Stomach (tissue), 9 donors: ENCODE measurements around the gene PLXNA2. TPM values are rescaled to one million over a fixed set of nuclear protein-coding genes. Genes with fewer than 3 reads are reported as not detected.

Source experiments
- DNase-seq, 2 donors: peaks; one replicate each; pipeline versions ENCODE4 v3.0.0 to v3.0.0-alpha.2; 2013 to 2019
- H3K27ac ChIP-seq, 5 donors: fragments of 200-600 bp in 4 of 5; sonication (generic) in 4 of 5; one replicate each; pipeline ENCODE4 v1.5.1; 2013 to 2019; ENCODE audit warnings: mild to moderate bottlenecking in 1 of 5, moderate library complexity in 1 of 5
- H3K27me3 ChIP-seq, 3 donors: fragments of 200-600 bp; sonication (generic); one replicate each; pipeline ENCODE4 v1.5.1; 2017 to 2019; ENCODE audit warnings: mixed run types in 1 of 3
- H3K36me3 ChIP-seq, 4 donors: fragments of 200-600 bp; sonication (generic); 1 replicate in 3 of 4; 2 replicates in 1 of 4; pipeline ENCODE4 v1.5.1; 2016 to 2019
- H3K4me1 ChIP-seq, 4 donors: fragments of 200-600 bp; sonication (generic); one replicate each; pipeline ENCODE4 v1.5.1; 2016 to 2019
- H3K4me3 ChIP-seq, 4 donors: fragments of 200-600 bp; sonication (generic) in 3 of 4; one replicate each; pipeline ENCODE4 v1.5.1; 2016 to 2019; ENCODE audit warnings: mild to moderate bottlenecking in 1 of 4
- H3K9me3 ChIP-seq, 4 donors: fragments of 200-600 bp; sonication (generic); one replicate each; pipeline ENCODE4 v1.5.1; 2016 to 2019
- EP300 ChIP-seq: sonication (generic); formaldehyde crosslinking; IDR thresholded peaks from one replicate; pipeline ENCODE4 v1.6.1; 2017; ENCODE audit warnings: antibody characterized with exemption
- POLR2A ChIP-seq, 4 donors: fragments of 450-650 bp; IDR thresholded peaks; one replicate each; pipeline ENCODE4 v1.6.1; 2016; ENCODE audit warnings: antibody characterized with exemption in 4 of 4, control low read depth in 2 of 4, mild to moderate bottlenecking in 1 of 4, moderate library complexity in 1 of 4
- POLR2AphosphoS5 ChIP-seq, 3 donors: sonication (generic); formaldehyde crosslinking; IDR thresholded peaks; one replicate each; pipeline ENCODE4 v1.6.1; 2016; ENCODE audit warnings: antibody characterized with exemption in 3 of 3
- WGBS, 5 donors: extraction: QIAGEN DNeasy Blood & Tissue Kit in 3 of 5; methylation state at CpG; one replicate each; pipeline versions ENCODE4 v1.1.5 to v1.1.7; 2013 to 2018; 5-methylcytosine and 5-hydroxymethylcytosine counted together
- intact Hi-C: fragments of 100-400 bp; cut with DNase I; formaldehyde crosslinking; loops from one replicate; pipeline ENCODE4 v1.15.1; 2023; ENCODE audit warnings: low total_unique reads
- polyA plus RNA-seq, 3 donors: library from polyadenylated mRNA; stranded (reverse); fragments of 200-250 nt; gene quantifications; one replicate each; pipeline ENCODE4 v1.2.3, GENCODE V29; 2013
- total RNA-seq, 5 donors: library from RNA; depleted of rRNA; stranded (reverse); fragments of >200 nt; gene quantifications; one replicate each; pipeline versions ENCODE4 v1.1.0 to v1.2.3, GENCODE V29; 2014 to 2016
- TF ChIP-seq, protein P1 (sequence below), 7 experiments: fragments of 450-650 bp in 4 of 7; fragments of 200-600 bp in 3 of 7; sonication (generic) in 3 of 7; IDR thresholded peaks; one replicate each; pipeline ENCODE4 v1.5.1; 2016 to 2019; ENCODE audit warnings: antibody characterized with exemption in 7 of 7, control low read depth in 2 of 7, mild to moderate bottlenecking in 1 of 7
- donor health status: healthy with polysubstance abuse.
- donor health status: Bipolar disorder and iron deficiency.
- donor health status: healthy.

PLXNA2 gene
- total and polyA plus RNA-seq, 8 donors = 2.7 to 185 (median 28.7) TPM

- TF ChIP-seq, protein P1, sequence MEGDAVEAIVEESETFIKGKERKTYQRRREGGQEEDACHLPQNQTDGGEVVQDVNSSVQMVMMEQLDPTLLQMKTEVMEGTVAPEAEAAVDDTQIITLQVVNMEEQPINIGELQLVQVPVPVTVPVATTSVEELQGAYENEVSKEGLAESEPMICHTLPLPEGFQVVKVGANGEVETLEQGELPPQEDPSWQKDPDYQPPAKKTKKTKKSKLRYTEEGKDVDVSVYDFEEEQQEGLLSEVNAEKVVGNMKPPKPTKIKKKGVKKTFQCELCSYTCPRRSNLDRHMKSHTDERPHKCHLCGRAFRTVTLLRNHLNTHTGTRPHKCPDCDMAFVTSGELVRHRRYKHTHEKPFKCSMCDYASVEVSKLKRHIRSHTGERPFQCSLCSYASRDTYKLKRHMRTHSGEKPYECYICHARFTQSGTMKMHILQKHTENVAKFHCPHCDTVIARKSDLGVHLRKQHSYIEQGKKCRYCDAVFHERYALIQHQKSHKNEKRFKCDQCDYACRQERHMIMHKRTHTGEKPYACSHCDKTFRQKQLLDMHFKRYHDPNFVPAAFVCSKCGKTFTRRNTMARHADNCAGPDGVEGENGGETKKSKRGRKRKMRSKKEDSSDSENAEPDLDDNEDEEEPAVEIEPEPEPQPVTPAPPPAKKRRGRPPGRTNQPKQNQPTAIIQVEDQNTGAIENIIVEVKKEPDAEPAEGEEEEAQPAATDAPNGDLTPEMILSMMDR (IDR thresholded peaks at IDR 0.05) = peak in 2 of 7 experiments; percentile 5 to 6
- no peak for TF ChIP-seq POLR2AphosphoS5 (IDR thresholded peaks at IDR 0.05)
- Histone ChIP-seq H3K36me3 (peaks cover 64 to 100% (median 97%) of the 10 kb centered on the region in 4 donors), H3K9me3 (no peaks in the 10 kb centered on the region), H3K27me3 (no peaks in the 10 kb centered on the region), H3K27ac (no peak overlapping the region), H3K4me1 (peaks cover 0 to 7% (median 4%) of the 10 kb centered on the region in 4 donors), H3K4me3 (no peak overlapping the region)
- peak in 1 of 2 donors; percentile 56 for DNase-seq
- intact Hi-C loops = no loop called here
- WGBS, 5 donors = 67 to 76% (median 73%) methylated on average over 8 of the region's 8 CpGs
These were observed 207.9 kb downstream of the PLXNA2 start for GRCh38 chr1:208036106-208036808.

DNA sequence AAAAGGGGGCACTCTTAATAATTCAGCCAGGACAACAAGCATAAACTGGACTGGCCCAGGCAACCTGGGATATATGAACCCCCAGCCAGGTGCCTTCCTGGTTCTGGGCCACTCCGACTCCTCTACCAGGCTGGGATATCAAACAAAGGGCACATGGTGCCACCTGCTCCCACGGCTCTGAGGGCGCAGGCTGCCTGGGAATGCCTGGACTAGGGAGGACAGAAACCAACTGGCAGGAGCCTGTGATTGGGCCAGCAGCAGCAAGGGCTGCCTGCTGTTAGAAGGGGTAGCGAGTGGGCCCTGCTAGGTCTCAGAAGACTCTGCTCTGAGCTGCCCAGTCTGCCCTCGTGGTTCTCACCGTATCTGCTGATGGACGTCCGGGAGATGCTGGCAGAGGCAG, 210.0 kb downstream of the PLXNA2 start:
- H3K36me3 ChIP-seq = peaks cover 49 to 98% (median 92%) of the 10 kb centered on the region in 4 donors
- no peak overlapping the region for H3K27ac ChIP-seq
- intact Hi-C loops = no loop called here
- H3K9me3 ChIP-seq = no peaks in the 10 kb centered on the region
- no peak for DNase-seq
- 85 to 93% (median 91%) methylated on average over 8 of the region's 8 CpGs for WGBS, 5 donors
- no peak for TF ChIP-seq EP300
- TF ChIP-seq POLR2A (IDR thresholded peaks at IDR 0.05) = no peak
- TF ChIP-seq, protein P1 (IDR thresholded peaks at IDR 0.05) = no peak
- TF ChIP-seq POLR2AphosphoS5 (IDR thresholded peaks at IDR 0.05) = no peak
- no peaks in the 10 kb centered on the region for H3K27me3 ChIP-seq
- H3K4me1 ChIP-seq = peaks cover 21 to 28% (median 22%) of the 10 kb centered on the region in 4 donors
- no peak overlapping the region for H3K4me3 ChIP-seq

- intact Hi-C loops = no loop called here
- H3K4me3 ChIP-seq = no peak overlapping the region
- no peak for TF ChIP-seq POLR2A (IDR thresholded peaks at IDR 0.05)
- no peak for TF ChIP-seq EP300
- TF ChIP-seq, protein P1 (IDR thresholded peaks at IDR 0.05) = no peak
- no peak for TF ChIP-seq POLR2AphosphoS5 (IDR thresholded peaks at IDR 0.05)
- no peak overlapping the region for H3K27ac ChIP-seq
- H3K27me3 ChIP-seq = no peaks in the 10 kb centered on the region
- peaks cover 50 to 98% (median 92%) of the 10 kb centered on the region in 4 donors for H3K36me3 ChIP-seq
- no peak for DNase-seq
- no peaks in the 10 kb centered on the region for H3K9me3 ChIP-seq
- 96 to 98% (median 96%) methylated on average over 10 of the region's 10 CpGs for WGBS, 5 donors
- peaks cover 22 to 32% (median 27%) of the 10 kb centered on the region in 4 donors for H3K4me1 ChIP-seq
These were observed 210.9 kb downstream of the PLXNA2 start for GRCh38 chr1:208033236-208033635.

DNA sequence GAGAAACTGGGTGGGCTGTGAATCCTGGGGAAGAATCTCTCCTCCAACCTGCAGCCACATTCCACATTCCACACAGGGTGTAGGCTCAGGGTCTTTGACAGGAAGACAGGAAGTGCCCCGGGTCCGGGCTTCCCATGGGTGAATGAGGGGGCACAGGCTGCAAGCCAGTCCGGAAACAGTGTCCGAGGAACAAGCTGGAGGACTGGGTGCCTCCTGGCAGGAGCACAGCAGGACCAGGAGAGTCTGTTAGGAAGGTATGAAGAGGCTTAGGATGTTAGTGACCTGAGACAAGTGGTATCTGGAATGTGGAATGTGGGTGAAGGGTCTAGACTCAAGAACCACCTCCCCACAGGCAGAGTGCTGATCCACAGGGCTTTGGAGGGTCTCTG, 212.3 kb downstream of the PLXNA2 start:
- DNase-seq = no peak
- TF ChIP-seq POLR2A (IDR thresholded peaks at IDR 0.05) (no peak), POLR2AphosphoS5 (IDR thresholded peaks at IDR 0.05) (no peak), EP300 (no peak)
- TF ChIP-seq, protein P1 (IDR thresholded peaks at IDR 0.05) = no peak
- Histone ChIP-seq H3K36me3 (peaks cover 56 to 98% (median 92%) of the 10 kb centered on the region in 4 donors), H3K27ac (peak overlapping the region in 2 of 5 donors; percentile 2 to 80), H3K4me1 (peaks cover 22 to 32% (median 27%) of the 10 kb centered on the region in 4 donors), H3K27me3 (no peaks in the 10 kb centered on the region), H3K9me3 (no peaks in the 10 kb centered on the region), H3K4me3 (no peak overlapping the region)
- 78 to 89% (median 84%) methylated on average over 4 of the region's 4 CpGs for WGBS, 5 donors
- intact Hi-C loops = no loop called here
